Neural progenitor cell (in vitro differentiated cells): ENCODE results near the gene LDLRAD4.

Experiments
- CTCF ChIP-seq: fragments of 200-600 bp; sonication (generic); IDR thresholded peaks from 2 replicates; pipeline ENCODE4 v1.5.1; 2017; ENCODE audit warnings: antibody characterized with exemption, mild to moderate bottlenecking
- EZH2 ChIP-seq: fragments of 200-600 bp; sonication (generic); IDR thresholded peaks from 2 replicates; pipeline ENCODE4 v1.6.1; 2017; ENCODE audit warnings: antibody characterized with exemption, mild to moderate bottlenecking, moderate library complexity

- TF ChIP-seq CTCF = no peak
- no peak for TF ChIP-seq EZH2
These were observed 220.0 kb downstream of the LDLRAD4 start for GRCh38 chr18:13438507-13439056.
